HepG2 (cell line): ENCODE results near the gene KRT32. TPM values are rescaled to one million over a fixed set of nuclear protein-coding genes. Genes with fewer than 3 reads are reported as not detected.

ENCODE experiments used
- CBX5 ChIP-seq: sonication (generic); formaldehyde crosslinking; IDR thresholded peaks from 2 replicates; pipeline ENCODE4 v1.4.0; 2020; ENCODE audit warnings: missing genetic modification reagents, borderline replicate concordance
- CCAR2 ChIP-seq: fragments of 200-400 bp; formaldehyde crosslinking; optimal IDR thresholded peaks from 2 replicates; pipeline ENCODE3; 2018; ENCODE audit warnings: low read depth, mild to moderate bottlenecking, low read length, moderate library complexity
- CENPT ChIP-seq: sonication (generic); formaldehyde crosslinking; IDR thresholded peaks from 2 replicates; pipeline ENCODE4 v1.8.0; 2022; ENCODE audit warnings: low read depth, mild to moderate bottlenecking, moderate library complexity, missing genetic modification reagents
- GLI4 ChIP-seq: sonication (generic); formaldehyde crosslinking; IDR thresholded peaks from 2 replicates; pipeline ENCODE4 v1.5.1; 2020; ENCODE audit warnings: missing genetic modification reagents, mild to moderate bottlenecking, moderate library complexity, borderline replicate concordance
- HDAC2 ChIP-seq: sonication (generic); formaldehyde crosslinking; IDR thresholded peaks from 2 replicates; pipeline ENCODE4 v1.4.0; 2020; ENCODE audit warnings: missing genetic modification reagents
- JUN ChIP-seq: sonication (generic); formaldehyde crosslinking; IDR thresholded peaks from 2 replicates; pipeline ENCODE4 v1.4.0; 2020; ENCODE audit warnings: mild to moderate bottlenecking, missing genetic modification reagents
- MED8 ChIP-seq: sonication (generic); formaldehyde crosslinking; IDR thresholded peaks from 2 replicates; pipeline ENCODE4 v1.8.1; 2023; ENCODE audit warnings: mild to moderate bottlenecking, missing genetic modification reagents; ENCODE audit not compliant: insufficient replicate concordance
- MIXL1 ChIP-seq: IDR thresholded peaks from 2 replicates; pipeline ENCODE4 v1.6.1; 2016
- NCOA2 ChIP-seq: sonication (generic); formaldehyde crosslinking; IDR thresholded peaks from 2 replicates; pipeline ENCODE4 v1.8.0; 2022; ENCODE audit warnings: inconsistent platforms
- RFXANK ChIP-seq: IDR thresholded peaks from 2 replicates; pipeline ENCODE4 v1.6.1; 2016
- SAP130 ChIP-seq: IDR thresholded peaks from 2 replicates; pipeline ENCODE4 v1.6.1; 2016; ENCODE audit warnings: low read depth
- TARDBP ChIP-seq: sonication (generic); formaldehyde crosslinking; IDR thresholded peaks from 2 replicates; pipeline ENCODE4 v1.8.0; 2022; ENCODE audit warnings: mild to moderate bottlenecking, missing genetic modification reagents
- ZFY ChIP-seq: sonication (generic); formaldehyde crosslinking; IDR thresholded peaks from 2 replicates; pipeline ENCODE4 v1.4.0; 2020; ENCODE audit warnings: missing genetic modification reagents
- ZKSCAN1 ChIP-seq: fragments of 150-350 bp; IDR thresholded peaks from 2 replicates; pipeline ENCODE4 v1.6.1; 2014; ENCODE audit warnings: low read length
- ZNF121 ChIP-seq: sonication (generic); formaldehyde crosslinking; IDR thresholded peaks from 2 replicates; pipeline ENCODE4 v1.5.0; 2020; ENCODE audit warnings: mild to moderate bottlenecking, missing genetic modification reagents
- ZNF260 ChIP-seq: sonication (generic); formaldehyde crosslinking; IDR thresholded peaks from 2 replicates; pipeline ENCODE4 v1.4.0; 2020; ENCODE audit warnings: missing genetic modification reagents, low read depth, mild to moderate bottlenecking, borderline replicate concordance
- ZNF263 ChIP-seq: sonication (generic); formaldehyde crosslinking; IDR thresholded peaks from 2 replicates; pipeline ENCODE4 v1.4.0; 2020; ENCODE audit warnings: missing genetic modification reagents
- ZNF296 ChIP-seq: sonication (generic); formaldehyde crosslinking; conservative IDR thresholded peaks from 2 replicates; pipeline ENCODE4 v1.5.0; 2020; ENCODE audit warnings: mild to moderate bottlenecking, missing genetic modification reagents
- ZNF615 ChIP-seq: sonication (generic); formaldehyde crosslinking; IDR thresholded peaks from 2 replicates; pipeline ENCODE4 v1.5.0; 2020; ENCODE audit warnings: mild to moderate bottlenecking, missing genetic modification reagents, borderline replicate concordance
- ZNF646 ChIP-seq: sonication (generic); formaldehyde crosslinking; IDR thresholded peaks from 2 replicates; pipeline ENCODE4 v1.9.0; 2021; ENCODE audit warnings: mild to moderate bottlenecking, missing genetic modification reagents
- ZNF841 ChIP-seq: sonication (generic); formaldehyde crosslinking; IDR thresholded peaks from 2 replicates; pipeline ENCODE4 v1.8.1; 2023; ENCODE audit warnings: missing genetic modification reagents, borderline replicate concordance
- polyA plus RNA-seq, 8 experiments: library from polyadenylated mRNA; depleted of rRNA in 3 of 8; stranded (reverse) in 7 of 8; unstranded in 1 of 8; fragments of >200 nt; fragmentation: Illumina TruSeq in 4 of 8; extraction: Trizol in 4 of 8; gene quantifications; 2 replicates each; pipeline versions ENCODE4 v1.2.1 to v1.2.3, GENCODE V29; 2011 to 2016; ENCODE audit warnings: low read depth in 4 of 8, missing spikeins in 1 of 8, mixed read lengths in 1 of 8; ENCODE audit not compliant: insufficient read depth in 1 of 8
- total RNA-seq, 5 experiments: library from RNA; depleted of rRNA; stranded (reverse); fragments of >200 nt; fragmentation: Illumina TruSeq; extraction: Trizol; gene quantifications; 2 replicates each; pipeline ENCODE4 v1.2.3, GENCODE V29; 2016; ENCODE audit warnings: low read depth in 1 of 5
- TF ChIP-seq, protein P1 (sequence below): sonication (generic); formaldehyde crosslinking; IDR thresholded peaks from 2 replicates; pipeline ENCODE4 v1.4.0; 2020; ENCODE audit warnings: missing genetic modification reagents, mild to moderate bottlenecking, borderline replicate concordance

The KRT32 gene
- total and polyA plus RNA-seq, 2 of the 13 experiments (the other 11 are each of a cell fraction or from before 2014, with no cell fraction given): not detected

DNA sequence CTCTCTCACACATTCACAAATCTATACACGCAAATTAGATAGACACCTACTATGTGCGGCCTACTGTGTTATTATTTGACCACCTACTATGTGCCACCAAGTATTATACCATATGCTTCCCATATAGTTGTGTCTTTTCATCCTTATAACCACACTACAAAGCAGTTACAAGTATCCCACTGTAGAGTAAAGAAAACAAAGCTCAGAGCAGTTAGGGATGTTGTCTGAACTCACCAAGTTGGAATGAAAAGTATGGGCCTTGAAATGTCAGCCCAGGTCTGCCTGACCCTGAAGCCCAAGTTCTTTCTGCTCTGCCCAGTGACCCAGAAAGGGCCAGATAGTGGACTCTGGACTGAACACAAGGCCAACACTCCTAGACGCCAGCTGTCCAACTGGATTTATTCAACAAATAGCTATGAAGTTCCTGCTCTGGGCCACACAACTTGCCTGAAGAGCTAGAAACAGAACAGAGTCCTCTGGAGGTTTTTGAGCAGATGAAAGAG lies 51.3 kb downstream of the KRT32 start (continued):
- TF ChIP-seq ZNF260 (CRISPR knock-in tag) (no peak), NCOA2 (peak; percentile 69), TARDBP (CRISPR knock-in tag) (peak; percentile 76; the same call in 1 of the 2 replicates), ZNF121 (peak; percentile 85), RFXANK (CRISPR knock-in tag) (no peak), CCAR2 (no peak), GLI4 (CRISPR knock-in tag) (no peak), MED8 (CRISPR knock-in tag) (no peak), ZNF841 (CRISPR knock-in tag) (no peak), ZNF646 (no peak), ZNF263 (CRISPR knock-in tag) (no peak), ZNF615 (CRISPR knock-in tag) (no peak), HDAC2 (peak; percentile 65; the same call in 1 of the 2 replicates), ZNF296 (CRISPR knock-in tag) (no peak), CBX5 (CRISPR knock-in tag) (peak; percentile 22; the same call in 1 of the 2 replicates), ZFY (0 out of 2 replicates have a peak, but pooled peaks have one; percentile 32), CENPT (CRISPR knock-in tag) (no peak), MIXL1 (CRISPR knock-in tag) (peak; percentile 34; the same call in 1 of the 2 replicates), SAP130 (CRISPR knock-in tag) (peak; percentile 65), JUN (peak; percentile 96), ZKSCAN1 (peak; percentile 99)
- TF ChIP-seq, protein P1, sequence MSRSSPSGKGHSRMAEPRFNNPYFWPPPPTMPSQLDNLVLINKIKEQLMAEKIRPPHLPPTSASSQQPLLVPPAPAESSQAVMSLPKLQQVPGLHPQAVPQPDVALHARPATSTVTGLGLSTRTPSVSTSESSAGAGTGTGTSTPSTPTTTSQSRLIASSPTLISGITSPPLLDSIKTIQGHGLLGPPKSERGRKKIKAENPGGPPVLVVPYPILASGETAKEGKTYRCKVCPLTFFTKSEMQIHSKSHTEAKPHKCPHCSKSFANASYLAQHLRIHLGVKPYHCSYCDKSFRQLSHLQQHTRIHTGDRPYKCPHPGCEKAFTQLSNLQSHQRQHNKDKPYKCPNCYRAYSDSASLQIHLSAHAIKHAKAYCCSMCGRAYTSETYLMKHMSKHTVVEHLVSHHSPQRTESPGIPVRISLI (CRISPR knock-in tag): no peak
